ENCODE measurements around the gene BICD2. TPM values are rescaled to one million over a fixed set of nuclear protein-coding genes. Genes with fewer than 3 reads are reported as not detected.
A peak's percentile ranks its signal among the peaks of the same experiment; 100 is the strongest.

BICD2 gene
- total RNA-seq, 1 donor from 2014 or later = 25.5 TPM

DNA sequence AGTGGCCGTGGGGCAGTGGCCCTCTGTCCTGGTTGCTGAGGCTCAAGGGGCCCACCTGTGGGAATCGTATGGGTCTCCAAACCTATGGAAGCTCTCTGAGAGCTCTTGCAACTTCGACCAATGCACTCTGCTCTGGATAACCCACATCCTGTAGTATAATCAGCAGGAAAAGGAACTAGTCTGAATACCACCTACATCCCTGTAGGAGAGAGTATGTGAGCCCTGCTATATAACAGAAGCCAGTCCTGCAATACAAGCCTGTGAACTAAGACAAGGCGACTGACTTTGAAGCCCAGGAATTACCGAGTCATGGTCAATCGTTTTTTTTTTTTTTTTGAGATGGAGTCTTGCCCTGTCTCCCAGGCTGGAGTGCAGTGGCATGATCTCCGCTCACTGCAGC is 29.8 kb upstream of the BICD2 start:
- Mint-ChIP-seq H3K9me3 (ENCODE audit: low read depth) (no peaks in the 10 kb centered on the region), H3K36me3 (ENCODE audit: insufficient read depth) (no peaks in the 10 kb centered on the region), H3K27me3 (peaks cover 69% of the 10 kb centered on the region), H3K4me3 (ENCODE audit: low read depth) (no peak overlapping the region), H3K4me1 (ENCODE audit: low read depth) (peaks cover 11% of the 10 kb centered on the region), H3K27ac (no peak overlapping the region)
- TF ChIP-seq, protein P1, sequence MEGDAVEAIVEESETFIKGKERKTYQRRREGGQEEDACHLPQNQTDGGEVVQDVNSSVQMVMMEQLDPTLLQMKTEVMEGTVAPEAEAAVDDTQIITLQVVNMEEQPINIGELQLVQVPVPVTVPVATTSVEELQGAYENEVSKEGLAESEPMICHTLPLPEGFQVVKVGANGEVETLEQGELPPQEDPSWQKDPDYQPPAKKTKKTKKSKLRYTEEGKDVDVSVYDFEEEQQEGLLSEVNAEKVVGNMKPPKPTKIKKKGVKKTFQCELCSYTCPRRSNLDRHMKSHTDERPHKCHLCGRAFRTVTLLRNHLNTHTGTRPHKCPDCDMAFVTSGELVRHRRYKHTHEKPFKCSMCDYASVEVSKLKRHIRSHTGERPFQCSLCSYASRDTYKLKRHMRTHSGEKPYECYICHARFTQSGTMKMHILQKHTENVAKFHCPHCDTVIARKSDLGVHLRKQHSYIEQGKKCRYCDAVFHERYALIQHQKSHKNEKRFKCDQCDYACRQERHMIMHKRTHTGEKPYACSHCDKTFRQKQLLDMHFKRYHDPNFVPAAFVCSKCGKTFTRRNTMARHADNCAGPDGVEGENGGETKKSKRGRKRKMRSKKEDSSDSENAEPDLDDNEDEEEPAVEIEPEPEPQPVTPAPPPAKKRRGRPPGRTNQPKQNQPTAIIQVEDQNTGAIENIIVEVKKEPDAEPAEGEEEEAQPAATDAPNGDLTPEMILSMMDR (IDR thresholded peaks at IDR 0.05; ENCODE audit: unreplicated experiment) = no peak
- DNase-seq (ENCODE audit: low spot score, unreplicated experiment) = no peak

DNA sequence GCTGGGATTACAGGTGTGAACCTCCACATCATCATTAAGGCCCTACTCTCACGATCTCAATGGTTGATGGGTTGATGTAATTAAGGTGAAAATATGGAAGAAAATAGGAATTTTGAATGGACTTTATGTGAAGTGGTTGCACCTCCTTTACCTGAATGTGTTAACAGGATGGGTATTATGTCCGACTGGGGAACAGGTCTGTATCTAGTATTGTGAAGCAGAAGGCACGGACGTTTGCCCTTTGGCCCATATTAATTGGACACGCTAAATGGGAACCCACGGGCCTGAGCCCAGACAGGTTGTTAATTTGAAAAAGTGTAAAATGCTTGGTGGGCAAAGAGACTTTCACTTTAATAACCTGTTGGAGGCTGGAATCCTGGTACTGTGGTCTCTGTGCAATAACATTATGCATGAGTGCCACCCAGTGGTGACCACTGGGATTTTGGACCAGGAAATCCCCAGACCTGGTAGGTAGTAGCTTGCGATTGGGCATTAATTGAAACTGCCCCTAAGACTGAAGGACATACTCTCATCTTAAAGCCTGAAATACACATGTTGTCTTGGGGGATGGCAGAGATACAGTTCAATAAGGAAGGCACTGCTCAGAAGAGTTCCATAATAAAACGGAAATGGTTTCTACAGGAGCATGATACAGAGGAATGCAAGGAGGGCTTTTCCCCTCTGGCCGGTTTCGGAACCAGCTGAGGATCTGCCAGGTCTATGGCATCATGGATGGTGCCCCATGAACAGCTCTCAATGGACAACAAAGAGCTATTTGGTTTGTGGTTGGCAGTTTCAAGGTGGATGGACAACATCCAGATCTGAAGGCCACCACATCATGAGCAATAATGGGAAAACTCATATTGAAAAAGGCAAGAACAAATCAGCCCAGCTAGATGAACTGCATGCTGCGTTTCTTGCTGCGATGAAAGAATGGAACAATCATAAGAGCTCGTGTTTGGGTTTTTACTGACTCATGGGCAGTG is 26.2 kb upstream of the BICD2 start:
- Mint-ChIP-seq H3K4me1 (ENCODE audit: low read depth) (peaks cover 6% of the 10 kb centered on the region), H3K27me3 (peaks cover 47% of the 10 kb centered on the region), H3K27ac (no peak overlapping the region), H3K4me3 (ENCODE audit: low read depth) (no peak overlapping the region), H3K36me3 (ENCODE audit: insufficient read depth) (no peaks in the 10 kb centered on the region), H3K9me3 (ENCODE audit: low read depth) (no peaks in the 10 kb centered on the region)
- TF ChIP-seq, protein P1 (IDR thresholded peaks at IDR 0.05; ENCODE audit: unreplicated experiment) = peak; percentile 88
- peak; percentile 68 for DNase-seq (ENCODE audit: low spot score, unreplicated experiment)

DNA sequence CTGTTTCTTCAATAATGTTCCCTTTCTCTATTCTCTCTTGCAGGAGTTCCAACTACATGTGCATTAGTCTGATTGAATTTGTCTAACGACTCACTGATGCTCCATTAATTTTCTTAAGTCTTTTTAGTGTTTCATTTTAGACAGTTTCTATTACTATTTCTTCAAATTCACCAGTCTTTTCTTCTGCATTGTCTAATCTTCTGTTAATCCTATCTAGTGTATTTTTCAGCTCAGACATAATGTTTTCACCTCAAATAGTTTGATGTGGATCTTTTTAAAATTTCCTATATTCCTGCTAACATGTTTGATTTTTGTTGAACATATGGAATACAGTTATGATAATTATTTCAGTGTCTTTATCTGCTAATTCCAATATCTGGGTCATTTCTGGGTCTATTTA is 21.7 kb upstream of the BICD2 start:
- DNase-seq (ENCODE audit: low spot score, unreplicated experiment) = no peak
- Mint-ChIP-seq H3K4me3 (ENCODE audit: low read depth) (no peak overlapping the region), H3K27ac (no peak overlapping the region), H3K4me1 (ENCODE audit: low read depth) (no peaks in the 10 kb centered on the region), H3K27me3 (peaks cover 24% of the 10 kb centered on the region), H3K9me3 (ENCODE audit: low read depth) (no peaks in the 10 kb centered on the region), H3K36me3 (ENCODE audit: insufficient read depth) (no peaks in the 10 kb centered on the region)
- TF ChIP-seq, protein P1 (IDR thresholded peaks at IDR 0.05; ENCODE audit: unreplicated experiment) = no peak

DNA sequence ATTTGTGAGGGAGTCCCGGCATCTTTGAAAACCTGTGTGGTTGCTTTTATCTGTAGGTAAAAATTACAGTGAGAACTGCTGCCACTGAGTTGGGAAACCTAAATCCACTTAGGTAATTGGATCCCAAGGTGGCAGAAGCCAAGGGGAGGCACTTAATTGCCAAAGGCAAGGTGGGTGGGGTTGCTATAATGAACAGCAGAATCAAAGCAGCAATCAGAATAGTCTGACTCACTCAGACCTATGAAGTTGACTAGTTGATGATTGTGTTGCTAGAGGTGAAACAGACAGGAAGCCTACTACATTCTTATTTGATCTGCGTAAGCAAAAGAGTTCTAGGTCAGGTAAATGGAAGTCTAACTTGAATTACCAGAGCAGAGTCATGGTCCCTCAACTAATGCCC is 17.3 kb upstream of the BICD2 start:
- H3K9me3 Mint-ChIP-seq (ENCODE audit: low read depth) = no peaks in the 10 kb centered on the region
- TF ChIP-seq, protein P1 (IDR thresholded peaks at IDR 0.05; ENCODE audit: unreplicated experiment) = no peak
- H3K4me3 Mint-ChIP-seq (ENCODE audit: low read depth) = no peak overlapping the region

DNA sequence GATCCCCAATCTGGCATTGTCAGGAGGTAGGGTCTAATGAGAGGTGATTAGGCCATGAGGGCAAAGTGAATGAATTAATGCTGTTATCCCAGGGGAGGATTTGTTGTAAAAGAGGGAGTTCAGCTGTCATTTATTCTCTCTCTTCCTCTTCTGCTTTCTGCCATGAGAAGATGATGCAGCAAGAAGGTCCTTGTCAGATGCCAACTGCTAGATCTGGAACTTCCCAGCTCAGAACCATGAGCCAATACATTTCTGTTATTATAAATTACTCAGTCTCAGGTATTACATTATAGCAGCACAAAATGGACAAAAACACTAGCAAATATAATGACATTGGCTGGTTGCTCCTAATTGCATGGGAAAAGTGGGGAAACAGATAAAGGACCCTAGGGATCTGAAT is 15.6 kb upstream of the BICD2 start:
- peaks cover 7% of the 10 kb centered on the region for H3K27me3 Mint-ChIP-seq
- H3K4me1 Mint-ChIP-seq (ENCODE audit: low read depth) = no peaks in the 10 kb centered on the region
- no peak overlapping the region for H3K27ac Mint-ChIP-seq
- H3K9me3 Mint-ChIP-seq (ENCODE audit: low read depth) = no peaks in the 10 kb centered on the region
- DNase-seq (ENCODE audit: low spot score, unreplicated experiment) = no peak
- TF ChIP-seq, protein P1 (IDR thresholded peaks at IDR 0.05; ENCODE audit: unreplicated experiment) = no peak
- no peak overlapping the region for H3K4me3 Mint-ChIP-seq (ENCODE audit: low read depth)
- H3K36me3 Mint-ChIP-seq (ENCODE audit: insufficient read depth) = no peaks in the 10 kb centered on the region

More for the DNA sequence above, 17.3 kb upstream of the BICD2 start:
- H3K4me1 Mint-ChIP-seq (ENCODE audit: low read depth) = no peaks in the 10 kb centered on the region
- no peaks in the 10 kb centered on the region for H3K36me3 Mint-ChIP-seq (ENCODE audit: insufficient read depth)
- DNase-seq (ENCODE audit: low spot score, unreplicated experiment) = no peak
- H3K27ac Mint-ChIP-seq = no peak overlapping the region
- H3K27me3 Mint-ChIP-seq = peaks cover 17% of the 10 kb centered on the region
